Subcutaneous adipose tissue (tissue), 4 donors: ENCODE measurements around the gene ICE2. TPM values are rescaled to one million over a fixed set of nuclear protein-coding genes. Genes with fewer than 3 reads are reported as not detected.

Source experiments
- CTCF ChIP-seq: fragments of 450-650 bp; IDR thresholded peaks from one replicate; pipeline ENCODE4 v1.5.1; 2016; ENCODE audit warnings: low read depth, mild to moderate bottlenecking, control low read depth, antibody characterized with exemption, moderate library complexity
- total RNA-seq, 4 donors: library from RNA; depleted of rRNA; stranded (reverse); fragments of >200 nt; gene quantifications; one replicate each; pipeline ENCODE4 v1.1.0, GENCODE V29; 2016

Gene ICE2
- total RNA-seq, 4 donors from 2014 or later: 26.0 to 64.2 (median 36.2) TPM

- no peak for TF ChIP-seq CTCF
Measured at GRCh38 chr15:60442031-60442650, 36.8 kb downstream of the ICE2 start.

GRCh38 chr15:60441331-60441730 is 37.6 kb downstream of the ICE2 start:
- no peak for TF ChIP-seq CTCF

GRCh38 chr15:60438646-60439045 is 40.3 kb downstream of the ICE2 start:
- no peak for TF ChIP-seq CTCF

- no peak for TF ChIP-seq CTCF
Measured at GRCh38 chr15:60428935-60429334, 50.0 kb downstream of the ICE2 start.

GRCh38 chr15:60426870-60427508 is 52.0 kb downstream of the ICE2 start:
- TF ChIP-seq CTCF: no peak

GRCh38 chr15:60425461-60425860 is 53.5 kb downstream of the ICE2 start:
- TF ChIP-seq CTCF: no peak

GRCh38 chr15:60424006-60424405 is 54.9 kb downstream of the ICE2 start:
- TF ChIP-seq CTCF: no peak
